ENCODE measurements around the gene ACSBG1. TPM values are rescaled to one million over a fixed set of nuclear protein-coding genes. Genes with fewer than 3 reads are reported as not detected.

The ACSBG1 gene
- total RNA-seq, 2 donors from 2014 or later: 0.27 to 1.2 TPM

DNA sequence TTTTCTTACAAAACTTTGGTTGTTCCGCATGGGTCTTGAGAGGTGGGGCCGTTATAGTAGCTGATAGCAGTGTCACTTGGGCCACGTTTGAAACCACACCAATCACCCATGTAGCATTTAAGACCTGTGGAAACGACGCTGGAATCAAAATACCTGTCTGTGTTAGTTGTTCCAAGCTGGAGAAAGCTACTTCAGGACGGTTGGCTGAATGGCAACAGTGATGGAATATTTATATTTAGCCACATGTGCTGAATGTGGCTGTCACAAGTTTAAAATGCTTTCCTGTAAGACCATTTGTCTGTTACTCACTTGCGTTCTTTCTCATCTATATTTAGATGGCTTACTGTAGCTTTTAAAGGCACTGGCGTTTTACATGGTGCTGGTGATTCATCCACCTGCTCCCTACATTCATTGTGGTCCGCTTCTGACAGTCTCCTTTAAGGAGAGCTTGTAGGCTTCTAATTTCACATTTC, 31.4 kb upstream of the ACSBG1 start:
- no peak overlapping the region for H3K4me3 ChIP-seq (ENCODE audit: low read length)

DNA sequence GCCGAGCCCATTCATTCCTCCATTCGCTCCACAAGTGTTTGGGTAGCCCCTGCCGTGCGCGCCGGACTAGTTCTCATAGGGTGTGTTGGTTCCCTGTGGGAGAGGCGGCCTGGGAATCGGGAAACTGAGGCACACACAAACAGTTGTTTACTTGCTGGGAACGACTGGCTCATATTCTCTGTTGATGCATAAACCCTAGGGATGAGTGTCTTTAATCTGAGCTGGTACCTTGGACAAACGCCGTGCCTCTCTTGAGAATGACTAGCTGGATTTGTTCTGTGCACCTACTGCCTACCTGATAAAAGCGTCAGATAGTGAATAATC, 30.7 kb upstream of the ACSBG1 start:
- no peaks in the 10 kb centered on the region for H3K9me3 ChIP-seq (ENCODE audit: control insufficient read depth, low read length)
- H3K4me1 ChIP-seq (ENCODE audit: control insufficient read depth, insufficient read depth, low read length): no peaks in the 10 kb centered on the region
- no peak overlapping the region for H3K27ac Mint-ChIP-seq
- no peak overlapping the region for H3K4me3 ChIP-seq (ENCODE audit: low read length)
- no peak overlapping the region for H3K27ac ChIP-seq (ENCODE audit: low read depth, low read length)
- H3K4me3 Mint-ChIP-seq: peak overlapping the region; percentile 57
- H3K36me3 ChIP-seq (ENCODE audit: control insufficient read depth, insufficient read depth, low read length): no peaks in the 10 kb centered on the region
- H3K4me1 Mint-ChIP-seq: peaks cover 3% of the 10 kb centered on the region
- H3K9ac ChIP-seq (ENCODE audit: extremely low read depth, low read length, poor library complexity, severe bottlenecking): no peak overlapping the region
- WGBS, 2 experiments (ENCODE audit: insufficient coverage in 1 of 2, insufficient read length in 1 of 2): 83% methylated on average over 6 to 12 of the region's 12 CpGs
- peaks cover 12% of the 10 kb centered on the region for H3K27me3 ChIP-seq (ENCODE audit: control insufficient read depth, insufficient read depth, low read length, poor library complexity, severe bottlenecking)
- no peaks in the 10 kb centered on the region for H3K36me3 Mint-ChIP-seq (ENCODE audit: low read depth)
- no peak for DNase-seq
- H3K9me3 Mint-ChIP-seq: no peaks in the 10 kb centered on the region
- TF ChIP-seq, protein P1, sequence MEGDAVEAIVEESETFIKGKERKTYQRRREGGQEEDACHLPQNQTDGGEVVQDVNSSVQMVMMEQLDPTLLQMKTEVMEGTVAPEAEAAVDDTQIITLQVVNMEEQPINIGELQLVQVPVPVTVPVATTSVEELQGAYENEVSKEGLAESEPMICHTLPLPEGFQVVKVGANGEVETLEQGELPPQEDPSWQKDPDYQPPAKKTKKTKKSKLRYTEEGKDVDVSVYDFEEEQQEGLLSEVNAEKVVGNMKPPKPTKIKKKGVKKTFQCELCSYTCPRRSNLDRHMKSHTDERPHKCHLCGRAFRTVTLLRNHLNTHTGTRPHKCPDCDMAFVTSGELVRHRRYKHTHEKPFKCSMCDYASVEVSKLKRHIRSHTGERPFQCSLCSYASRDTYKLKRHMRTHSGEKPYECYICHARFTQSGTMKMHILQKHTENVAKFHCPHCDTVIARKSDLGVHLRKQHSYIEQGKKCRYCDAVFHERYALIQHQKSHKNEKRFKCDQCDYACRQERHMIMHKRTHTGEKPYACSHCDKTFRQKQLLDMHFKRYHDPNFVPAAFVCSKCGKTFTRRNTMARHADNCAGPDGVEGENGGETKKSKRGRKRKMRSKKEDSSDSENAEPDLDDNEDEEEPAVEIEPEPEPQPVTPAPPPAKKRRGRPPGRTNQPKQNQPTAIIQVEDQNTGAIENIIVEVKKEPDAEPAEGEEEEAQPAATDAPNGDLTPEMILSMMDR (conservative IDR thresholded peaks at IDR 0.05): no peak
- H3K27me3 Mint-ChIP-seq (ENCODE audit: insufficient read depth): peaks cover 4% of the 10 kb centered on the region

More for the DNA sequence above, 31.4 kb upstream of the ACSBG1 start:
- no peak overlapping the region for H3K27ac ChIP-seq (ENCODE audit: low read depth, low read length)
- Mint-ChIP-seq H3K4me1 (peaks cover 3% of the 10 kb centered on the region), H3K27me3 (ENCODE audit: insufficient read depth) (peaks cover 4% of the 10 kb centered on the region), H3K4me3 (peak overlapping the region; percentile 57), H3K36me3 (ENCODE audit: low read depth) (no peaks in the 10 kb centered on the region), H3K27ac (no peak overlapping the region), H3K9me3 (no peaks in the 10 kb centered on the region)
- H3K36me3 ChIP-seq (ENCODE audit: control insufficient read depth, insufficient read depth, low read length): no peaks in the 10 kb centered on the region
- no peak for DNase-seq
- H3K9me3 ChIP-seq (ENCODE audit: control insufficient read depth, low read length): no peaks in the 10 kb centered on the region
- 87 to 91% methylated on average over 5 to 9 of the region's 9 CpGs for WGBS, 2 experiments (ENCODE audit: insufficient coverage in 1 of 2, insufficient read length in 1 of 2)
- TF ChIP-seq, protein P1 (conservative IDR thresholded peaks at IDR 0.05): no peak
- peaks cover 12% of the 10 kb centered on the region for H3K27me3 ChIP-seq (ENCODE audit: control insufficient read depth, insufficient read depth, low read length, poor library complexity, severe bottlenecking)
- no peaks in the 10 kb centered on the region for H3K4me1 ChIP-seq (ENCODE audit: control insufficient read depth, insufficient read depth, low read length)
- no peak overlapping the region for H3K9ac ChIP-seq (ENCODE audit: extremely low read depth, low read length, poor library complexity, severe bottlenecking)

DNA sequence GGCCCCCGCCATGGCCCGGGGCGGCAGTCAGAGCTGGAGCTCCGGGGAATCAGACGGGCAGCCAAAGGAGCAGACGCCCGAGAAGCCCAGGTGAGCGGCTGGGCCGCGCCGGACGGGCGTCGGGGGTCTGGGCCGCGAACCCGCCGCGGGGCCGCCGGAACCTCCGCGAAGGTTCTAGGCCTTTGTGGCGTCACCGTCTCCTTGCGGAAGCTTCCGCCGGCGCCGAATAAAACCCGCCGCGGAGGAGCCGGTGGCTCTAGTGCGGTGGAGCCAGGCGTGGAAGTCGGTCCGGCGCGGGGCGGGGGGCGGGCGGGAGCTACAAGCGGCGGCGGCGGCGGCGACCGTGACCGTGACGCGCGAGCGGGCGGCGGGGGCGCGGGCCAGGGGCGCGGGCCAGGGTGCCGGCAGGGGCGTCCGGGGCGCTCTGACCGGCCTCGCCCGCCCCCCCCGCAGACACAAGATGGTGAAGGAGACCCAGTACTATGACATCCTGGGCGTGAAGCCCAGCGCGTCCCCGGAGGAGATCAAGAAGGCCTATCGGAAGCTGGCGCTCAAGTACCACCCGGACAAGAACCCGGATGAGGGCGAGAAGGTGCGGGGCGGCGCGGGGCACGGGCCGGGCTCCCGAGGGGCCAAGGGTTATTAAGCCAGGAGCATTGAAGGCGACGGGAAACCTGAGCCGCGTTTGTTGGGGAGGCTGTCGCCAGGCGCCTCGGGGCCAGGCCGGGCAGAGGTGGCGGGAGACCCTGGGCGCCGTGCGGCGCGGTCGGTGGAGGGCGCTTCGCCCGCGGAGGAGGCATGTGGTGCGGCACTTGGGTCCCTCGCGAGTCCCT, 30.2 kb upstream of the ACSBG1 start, which contains the start of gene DNAJA4:
Gene DNAJA4, plus strand, starts transcription at position 259 of the 833 bp plus-strand sequence. Its CDS starts 202 bp downstream, at position 461.
- Histone ChIP-seq H3K9ac (ENCODE audit: extremely low read depth, low read length, poor library complexity, severe bottlenecking) (no peak within 1 kb of the TSS), H3K36me3 (ENCODE audit: control insufficient read depth, insufficient read depth, low read length) (no peaks in the 10 kb centered on the region), H3K4me1 (ENCODE audit: control insufficient read depth, insufficient read depth, low read length) (no peaks in the 10 kb centered on the region), H3K9me3 (ENCODE audit: control insufficient read depth, low read length) (no peaks in the 10 kb centered on the region), H3K27me3 (ENCODE audit: control insufficient read depth, insufficient read depth, low read length, poor library complexity, severe bottlenecking) (peaks cover 12% of the 10 kb centered on the region), H3K27ac (ENCODE audit: low read depth, low read length) (no peak within 1 kb of the TSS), H3K4me3 (ENCODE audit: low read length) (no peak within 1 kb of the TSS)
- TF ChIP-seq, protein P1 (conservative IDR thresholded peaks at IDR 0.05): peak; percentile 43
- peaks cover 4% of the 10 kb centered on the region for H3K27me3 Mint-ChIP-seq (ENCODE audit: insufficient read depth)
- 39 to 60% methylated on average over 29 to 106 of the region's 107 CpGs for WGBS, 2 experiments (ENCODE audit: insufficient coverage in 1 of 2, insufficient read length in 1 of 2)
- H3K9me3 Mint-ChIP-seq: no peaks in the 10 kb centered on the region
- peak within 1 kb of the TSS; percentile 57 for H3K4me3 Mint-ChIP-seq
- no peak within 1 kb of the TSS for H3K27ac Mint-ChIP-seq
- no peaks in the 10 kb centered on the region for H3K36me3 Mint-ChIP-seq (ENCODE audit: low read depth)
- DNase-seq: peak; percentile 74
- peaks cover 3% of the 10 kb centered on the region for H3K4me1 Mint-ChIP-seq

Measured in endodermal cell (in vitro differentiated cells).